ENCODE data around the gene TTN.

TTN gene

GRCh38 chr2:178796079-178796677, 11.0 kb downstream of the TTN start:
- no peak for TF ChIP-seq POLR2A (IDR thresholded peaks at IDR 0.05; ENCODE audit: low read depth, low read length)
- DNase-seq (ENCODE audit: insufficient read length, low spot score) (no peak), FAIRE-seq (peak; percentile 55)

- no peak for TF ChIP-seq POLR2A (IDR thresholded peaks at IDR 0.05; ENCODE audit: low read depth, low read length)
- no peak for FAIRE-seq
These were observed 19.3 kb downstream of the TTN start for GRCh38 chr2:178787934-178788333.

GRCh38 chr2:178787155-178787554, 20.1 kb downstream of the TTN start:
- DNase-seq (ENCODE audit: insufficient read length, low spot score) (no peak), FAIRE-seq (no peak)
- TF ChIP-seq POLR2A (IDR thresholded peaks at IDR 0.05; ENCODE audit: low read depth, low read length) = no peak

More at GRCh38 chr2:178787934-178788333, 19.3 kb downstream of the TTN start:
- no peak for DNase-seq (ENCODE audit: insufficient read length, low spot score)

- no peak for FAIRE-seq
- TF ChIP-seq POLR2A (IDR thresholded peaks at IDR 0.05; ENCODE audit: low read depth, low read length) = no peak
- no peak for DNase-seq (ENCODE audit: insufficient read length, low spot score)
These were observed 23.3 kb downstream of the TTN start for GRCh38 chr2:178783889-178784288.

- TF ChIP-seq POLR2A (IDR thresholded peaks at IDR 0.05; ENCODE audit: low read depth, low read length) = no peak
- DNase-seq (ENCODE audit: insufficient read length, low spot score) (no peak), FAIRE-seq (no peak)
These were observed 25.0 kb downstream of the TTN start for GRCh38 chr2:178782236-178782635.

- no peak for TF ChIP-seq POLR2A (IDR thresholded peaks at IDR 0.05; ENCODE audit: low read depth, low read length)
- DNase-seq (ENCODE audit: insufficient read length, low spot score) (no peak), FAIRE-seq (no peak)
These were observed 29.6 kb downstream of the TTN start for GRCh38 chr2:178777577-178777976.

- DNase-seq (ENCODE audit: insufficient read length, low spot score) = no peak
- no peak for FAIRE-seq
- no peak for TF ChIP-seq POLR2A (IDR thresholded peaks at IDR 0.05; ENCODE audit: low read depth, low read length)
These were observed 30.5 kb downstream of the TTN start for GRCh38 chr2:178776751-178777150.

GRCh38 chr2:178775975-178776374, 31.2 kb downstream of the TTN start:
- TF ChIP-seq POLR2A (IDR thresholded peaks at IDR 0.05; ENCODE audit: low read depth, low read length) = no peak
- no peak for DNase-seq (ENCODE audit: insufficient read length, low spot score)
- FAIRE-seq = no peak

- FAIRE-seq (no peak), DNase-seq (ENCODE audit: insufficient read length, low spot score) (no peak)
- no peak for TF ChIP-seq POLR2A (IDR thresholded peaks at IDR 0.05; ENCODE audit: low read depth, low read length)
These were observed 36.7 kb downstream of the TTN start for GRCh38 chr2:178770518-178770917.

- FAIRE-seq = no peak
- DNase-seq (ENCODE audit: insufficient read length, low spot score) = no peak
- no peak for TF ChIP-seq POLR2A (IDR thresholded peaks at IDR 0.05; ENCODE audit: low read depth, low read length)
These were observed 39.8 kb downstream of the TTN start for GRCh38 chr2:178767094-178768060.

GRCh38 chr2:178764097-178764496, 43.1 kb downstream of the TTN start:
- no peak for TF ChIP-seq POLR2A (IDR thresholded peaks at IDR 0.05; ENCODE audit: low read depth, low read length)
- FAIRE-seq (no peak), DNase-seq (ENCODE audit: insufficient read length, low spot score) (no peak)

- peak; percentile 95 for FAIRE-seq
- TF ChIP-seq POLR2A (IDR thresholded peaks at IDR 0.05; ENCODE audit: low read depth, low read length) = no peak
- DNase-seq (ENCODE audit: insufficient read length, low spot score) = no peak
These were observed 45.4 kb downstream of the TTN start for GRCh38 chr2:178761759-178762371.

GRCh38 chr2:178756843-178757242, 50.4 kb downstream of the TTN start:
- peak; percentile 97 for FAIRE-seq
- peak; percentile 3 for DNase-seq (ENCODE audit: insufficient read length, low spot score)
- TF ChIP-seq POLR2A (IDR thresholded peaks at IDR 0.05; ENCODE audit: low read depth, low read length) = no peak

- DNase-seq (ENCODE audit: insufficient read length, low spot score) (no peak), FAIRE-seq (no peak)
- no peak for TF ChIP-seq POLR2A (IDR thresholded peaks at IDR 0.05; ENCODE audit: low read depth, low read length)
These were observed 50.9 kb downstream of the TTN start for GRCh38 chr2:178756343-178756742.
